ENCODE data around the gene GOLGA2.
A peak's percentile ranks its signal among the peaks of the same experiment; 100 is the strongest.
"Not testable (repeated sequence)": the region's sequence is repeated elsewhere in the genome, so short reads cannot be mapped to it uniquely, and the experiment has no call there.

Gene GOLGA2

GRCh38 chr9:128242828-128243214, 33.0 kb downstream of the GOLGA2 start:
- no peak for DNase-seq (ENCODE audit: low spot score)

GRCh38 chr9:128242124-128242523, 33.7 kb downstream of the GOLGA2 start:
- no peak for DNase-seq (ENCODE audit: low spot score)

DNA sequence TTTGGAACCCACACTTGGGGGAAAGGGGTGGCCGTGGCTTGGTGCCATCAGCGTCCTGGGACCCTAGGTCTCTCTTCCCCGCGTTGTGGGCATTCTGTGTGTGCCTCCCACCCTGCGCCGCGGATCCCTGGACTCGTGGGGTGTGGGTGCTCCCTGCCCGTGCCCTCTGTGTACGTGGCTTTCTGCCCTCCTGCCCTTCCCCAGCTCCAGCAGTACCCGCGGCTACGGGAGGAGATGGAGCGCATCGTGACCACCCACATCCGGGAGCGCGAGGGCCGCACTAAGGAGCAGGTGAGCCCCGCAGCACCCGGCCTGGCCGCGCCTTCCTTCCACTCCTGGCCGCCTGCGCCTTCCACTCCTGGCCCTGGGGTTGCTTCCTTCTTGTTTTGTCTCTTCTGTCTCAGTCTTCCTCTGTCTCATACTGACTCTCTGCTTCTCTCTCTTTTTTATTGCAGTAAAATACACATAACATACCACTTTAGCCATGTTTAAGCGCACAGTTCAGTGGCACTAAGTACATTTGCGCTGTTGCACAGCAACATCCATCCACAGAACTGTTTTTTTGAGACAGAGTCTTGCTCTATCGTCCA, 41.9 kb downstream of the GOLGA2 start:
- DNase-seq (ENCODE audit: low spot score) = no peak

GRCh38 chr9:128232528-128233428, 43.0 kb downstream of the GOLGA2 start:
- no peak for DNase-seq (ENCODE audit: low spot score)

DNA sequence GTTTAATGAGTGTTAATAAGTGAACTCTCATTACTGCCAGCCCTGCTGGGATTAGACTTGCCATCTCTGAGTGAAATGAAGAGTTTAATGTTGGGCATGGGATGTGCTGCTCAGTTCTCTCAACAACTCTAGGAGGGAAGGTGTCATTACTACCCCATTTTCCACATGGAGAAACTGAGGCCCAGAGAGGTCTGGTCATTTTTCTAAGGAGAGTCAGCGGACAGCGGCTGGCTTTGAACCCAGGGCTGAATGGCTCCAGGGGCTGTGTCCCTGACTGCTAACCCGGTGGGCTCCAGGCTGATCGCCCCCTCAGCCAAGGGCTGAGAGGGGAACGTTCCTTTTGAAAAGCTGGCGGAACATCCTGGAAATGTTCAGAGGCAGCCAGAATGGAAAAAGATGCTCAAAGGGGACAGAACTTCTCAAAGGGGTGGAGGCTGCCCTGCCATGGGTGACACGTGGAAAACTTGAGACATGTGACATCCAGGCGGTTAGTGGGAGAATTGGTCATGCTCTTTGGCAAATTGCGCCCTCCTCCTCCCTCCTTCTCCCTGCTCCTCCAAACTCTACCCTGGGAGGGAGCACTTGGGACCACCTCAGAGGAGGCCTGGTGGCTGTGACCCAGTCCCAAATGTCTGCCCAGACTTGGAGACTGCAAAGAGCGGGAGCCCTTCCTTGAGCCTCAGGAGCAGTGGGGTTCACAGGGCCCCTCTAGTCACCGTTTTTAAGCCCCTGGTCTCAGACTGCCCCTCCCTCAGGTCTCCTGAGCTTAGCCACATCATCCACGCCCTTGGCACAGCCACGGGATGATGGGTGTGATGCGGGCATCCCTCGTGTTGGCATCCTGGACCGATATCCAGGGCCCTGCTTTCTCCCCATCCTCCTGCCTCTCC, 43.9 kb downstream of the GOLGA2 start:
- no peak for DNase-seq (ENCODE audit: low spot score)

GRCh38 chr9:128230897-128231296, 44.9 kb downstream of the GOLGA2 start:
- not testable (repeated sequence) for DNase-seq (ENCODE audit: low spot score)

GRCh38 chr9:128226412-128226801, 49.4 kb downstream of the GOLGA2 start:
- DNase-seq (ENCODE audit: low spot score) = no peak

DNA sequence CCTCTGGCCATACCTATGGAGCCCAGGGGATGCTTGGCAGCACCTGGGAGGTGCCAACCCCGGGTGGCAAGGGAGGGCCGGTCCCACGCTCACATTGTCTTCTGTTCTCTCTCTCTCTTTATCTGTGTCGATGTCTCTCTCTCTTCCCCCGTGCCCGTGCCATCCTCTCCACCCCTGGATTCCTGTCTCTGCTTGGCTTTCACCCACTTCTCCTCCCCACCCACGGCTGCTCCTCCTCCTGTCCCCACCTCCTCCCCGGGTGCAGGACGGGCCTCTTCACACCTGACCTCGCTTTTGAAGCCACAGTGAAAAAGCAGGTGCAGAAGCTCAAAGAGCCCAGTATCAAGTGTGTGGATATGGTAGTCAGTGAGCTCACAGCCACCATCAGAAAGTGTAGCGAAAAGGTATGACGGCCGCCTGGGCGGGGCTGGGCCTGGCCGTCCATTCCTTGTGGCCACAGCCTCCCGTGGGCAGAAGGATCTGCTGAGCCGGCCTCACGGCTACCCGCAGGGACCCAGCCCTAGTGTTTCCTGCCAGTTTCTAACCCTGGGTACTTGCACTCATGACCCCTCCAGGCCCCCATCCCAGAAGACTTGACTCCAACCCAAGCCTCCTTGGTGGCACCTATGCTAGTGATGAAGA, 49.9 kb downstream of the GOLGA2 start:
- DNase-seq (ENCODE audit: low spot score) = no peak

- no peak for DNase-seq (ENCODE audit: low spot score)
Measured at GRCh38 chr9:128224877-128225276, 50.9 kb downstream of the GOLGA2 start.

DNA sequence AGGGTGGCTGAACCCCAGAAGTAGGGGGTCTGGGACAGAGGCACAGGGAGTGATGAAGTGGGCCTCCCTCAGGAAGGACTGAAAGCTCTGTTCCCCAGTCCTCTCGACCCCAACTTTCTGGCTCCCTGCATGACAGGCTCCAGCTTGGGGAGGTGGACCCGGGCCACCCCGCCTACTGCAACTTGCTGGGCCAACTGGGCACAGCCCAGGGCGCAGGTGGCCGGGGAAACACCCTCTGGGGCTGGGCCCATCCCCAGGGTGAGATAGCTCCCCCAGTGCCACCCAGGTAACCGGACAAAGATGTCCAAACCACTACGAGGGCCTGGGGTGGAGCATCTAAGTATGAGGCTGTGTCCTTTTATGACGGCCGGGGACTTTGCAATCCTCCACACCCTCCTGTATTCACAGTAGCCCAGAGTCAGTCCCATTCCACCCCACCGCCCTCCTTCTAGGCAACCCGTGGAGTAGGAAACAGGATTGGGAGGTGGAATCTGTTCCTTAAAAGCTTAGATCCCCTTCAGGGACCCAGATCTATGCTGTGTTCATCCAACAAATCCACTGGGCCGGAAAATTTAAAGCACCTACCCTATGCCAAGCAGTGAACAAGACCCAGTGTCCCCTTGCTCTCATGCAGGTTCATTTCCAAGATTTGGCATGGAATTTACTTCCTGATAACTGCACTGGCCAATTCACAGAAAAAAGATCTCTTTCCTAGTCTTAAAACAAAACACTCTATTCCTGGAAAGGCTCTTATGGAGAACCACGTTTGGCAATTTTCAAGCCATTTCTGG, 52.7 kb downstream of the GOLGA2 start:
- DNase-seq (ENCODE audit: low spot score) = no peak

GRCh38 chr9:128222026-128222425, 53.8 kb downstream of the GOLGA2 start:
- no peak for DNase-seq (ENCODE audit: low spot score)

DNA sequence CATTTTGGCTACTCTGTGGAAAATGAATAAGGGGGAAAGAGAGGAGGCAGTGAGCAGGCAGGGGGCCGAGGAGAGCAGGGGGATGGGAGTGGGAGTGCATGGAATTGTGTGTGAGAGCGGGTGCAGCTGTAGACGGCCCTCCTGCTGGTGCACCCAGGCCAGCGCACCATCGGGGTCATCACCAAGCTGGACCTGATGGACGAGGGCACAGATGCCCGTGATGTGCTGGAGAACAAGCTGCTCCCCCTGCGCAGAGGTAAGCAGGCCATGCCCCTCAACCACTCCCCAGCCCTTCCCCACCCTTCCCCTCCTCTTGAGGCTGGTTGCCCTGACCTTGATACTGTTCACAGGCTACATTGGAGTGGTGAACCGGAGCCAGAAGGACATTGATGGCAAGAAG, 56.0 kb downstream of the GOLGA2 start:
- DNase-seq (ENCODE audit: low spot score) = no peak

DNA sequence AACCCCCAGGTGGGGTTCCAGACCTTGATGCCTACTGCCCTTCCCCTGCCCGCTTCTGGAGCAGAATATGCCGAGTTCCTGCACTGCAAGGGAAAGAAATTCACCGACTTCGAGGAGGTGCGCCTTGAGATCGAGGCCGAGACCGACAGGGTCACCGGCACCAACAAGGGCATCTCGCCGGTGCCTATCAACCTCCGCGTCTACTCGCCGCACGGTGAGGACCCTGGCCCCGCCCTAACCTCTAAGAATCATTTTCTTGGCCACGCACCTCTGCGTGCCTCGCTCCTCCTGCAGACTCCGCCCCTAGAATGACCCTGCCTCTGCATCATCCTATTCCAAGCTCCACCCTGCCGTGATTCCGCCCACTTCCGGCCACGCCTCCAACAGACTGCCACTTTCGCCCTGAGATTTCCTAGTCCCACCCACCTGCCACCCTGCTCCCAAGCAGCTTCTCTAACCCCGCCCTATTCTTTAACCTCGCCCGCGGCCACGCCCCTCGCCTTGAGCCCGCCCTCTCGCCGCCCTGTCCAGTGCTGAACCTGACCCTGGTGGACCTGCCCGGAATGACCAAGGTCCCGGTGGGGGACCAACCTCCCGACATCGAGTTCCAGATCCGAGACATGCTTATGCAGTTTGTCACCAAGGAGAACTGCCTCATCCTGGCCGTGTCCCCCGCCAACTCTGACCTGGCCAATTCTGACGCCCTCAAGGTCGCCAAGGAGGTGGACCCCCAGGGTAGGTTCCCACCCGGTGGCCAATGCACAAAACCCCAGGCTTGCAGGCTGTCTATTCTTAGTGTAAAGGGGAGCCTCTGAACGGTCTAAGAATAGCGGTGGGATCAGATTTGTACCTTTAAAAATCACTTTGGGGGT, 57.1 kb downstream of the GOLGA2 start:
- peak; percentile 91 for DNase-seq (ENCODE audit: low spot score)

- DNase-seq (ENCODE audit: low spot score) = no peak
Measured at GRCh38 chr9:128218172-128218517, 57.7 kb downstream of the GOLGA2 start.

DNA sequence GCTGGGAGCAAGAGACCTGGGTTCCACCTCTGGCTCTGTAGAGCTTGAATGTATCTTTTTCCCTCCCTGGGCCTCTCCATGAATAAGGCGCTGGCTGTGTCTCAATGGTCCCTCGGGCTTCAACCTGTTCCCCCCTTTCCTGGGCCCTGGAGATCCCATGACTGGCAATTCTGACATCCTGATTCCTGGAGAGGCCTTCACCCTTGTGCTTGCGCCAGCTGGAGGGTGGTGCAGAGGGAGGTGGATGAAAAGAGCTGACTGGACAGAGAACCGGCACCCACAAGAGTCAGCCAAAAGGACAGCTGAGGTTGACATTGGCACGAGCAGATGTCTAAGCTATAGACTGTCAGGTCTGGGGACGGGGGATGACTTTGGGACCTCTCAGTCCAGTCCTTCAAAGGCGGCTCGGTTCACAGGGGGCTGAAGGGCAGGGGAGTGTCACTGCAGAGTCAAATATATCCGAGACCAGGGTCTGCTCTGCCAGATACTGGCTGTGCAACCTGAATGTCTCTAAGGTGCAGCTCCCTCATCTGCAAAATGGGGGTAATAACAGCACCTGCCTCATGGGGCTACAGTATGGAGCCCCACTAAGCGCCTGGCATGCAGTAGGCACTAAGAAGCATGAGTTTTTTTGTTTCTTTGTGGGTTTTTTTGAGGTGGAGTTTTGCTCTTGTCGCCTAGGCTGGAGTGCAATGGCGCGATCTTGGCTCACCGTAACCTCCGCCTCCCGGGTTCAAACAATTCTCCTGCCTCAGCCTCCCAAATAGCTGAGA, 58.8 kb downstream of the GOLGA2 start:
- no peak for DNase-seq (ENCODE audit: low spot score)

- DNase-seq (ENCODE audit: low spot score) = peak; percentile 38
Measured at GRCh38 chr9:128215491-128216409, 60.1 kb downstream of the GOLGA2 start.

DNA sequence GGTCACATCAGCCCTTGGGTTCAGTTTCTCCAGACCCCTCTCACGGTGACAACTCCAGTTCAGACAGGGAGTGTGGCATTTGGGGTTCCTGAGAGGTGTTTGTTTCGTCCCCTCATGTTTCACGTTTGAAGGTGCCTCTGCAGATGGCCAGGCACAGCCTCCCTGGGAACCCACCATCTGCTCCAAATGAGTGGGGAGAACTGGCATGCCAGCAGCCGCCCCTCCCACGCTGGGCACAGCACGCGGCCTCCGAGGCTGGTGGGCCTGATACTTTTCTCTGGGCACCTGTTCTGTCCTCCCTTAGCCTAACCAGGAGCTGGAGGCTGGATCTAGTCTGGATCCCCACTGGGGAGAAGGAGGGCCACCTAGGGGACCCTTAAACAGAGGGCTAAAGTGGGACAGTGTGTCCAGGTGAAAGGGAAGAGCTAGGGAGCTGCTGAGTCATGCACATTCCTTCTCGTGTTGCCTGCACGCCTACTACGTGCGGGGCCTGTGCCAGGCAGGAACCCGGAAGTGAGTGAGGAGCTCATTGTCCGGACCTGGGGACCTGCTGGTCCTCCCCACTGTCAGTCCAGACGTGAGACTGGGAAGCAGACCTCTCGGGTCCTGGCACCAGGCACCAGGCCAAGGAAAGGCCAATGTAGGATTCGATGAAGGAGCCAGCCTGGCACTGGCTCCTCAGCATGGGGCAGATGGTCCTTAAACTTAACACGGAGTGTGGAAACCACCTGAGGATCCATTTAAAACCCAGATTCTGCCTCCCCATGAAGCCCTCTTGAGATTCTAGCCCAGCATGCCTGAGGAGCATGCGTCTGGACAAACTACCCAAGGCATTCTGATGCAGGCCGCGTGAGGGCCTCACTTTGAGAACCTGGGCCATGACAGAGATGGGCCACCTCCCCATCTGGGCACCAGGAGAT, 61.0 kb downstream of the GOLGA2 start:
- DNase-seq (ENCODE audit: low spot score) = no peak

Data from kidney capillary endothelial cell (primary cell).